ENCODE results near the gene SPSB1.

GRCh38 chr1:9249534-9250410, 42.9 kb upstream of the SPSB1 start:
- no peak for TF ChIP-seq ATF2 (tag by site-specific recombination; IDR thresholded peaks at IDR 0.05; ENCODE audit: low read depth)
- TF ChIP-seq, protein P1, sequence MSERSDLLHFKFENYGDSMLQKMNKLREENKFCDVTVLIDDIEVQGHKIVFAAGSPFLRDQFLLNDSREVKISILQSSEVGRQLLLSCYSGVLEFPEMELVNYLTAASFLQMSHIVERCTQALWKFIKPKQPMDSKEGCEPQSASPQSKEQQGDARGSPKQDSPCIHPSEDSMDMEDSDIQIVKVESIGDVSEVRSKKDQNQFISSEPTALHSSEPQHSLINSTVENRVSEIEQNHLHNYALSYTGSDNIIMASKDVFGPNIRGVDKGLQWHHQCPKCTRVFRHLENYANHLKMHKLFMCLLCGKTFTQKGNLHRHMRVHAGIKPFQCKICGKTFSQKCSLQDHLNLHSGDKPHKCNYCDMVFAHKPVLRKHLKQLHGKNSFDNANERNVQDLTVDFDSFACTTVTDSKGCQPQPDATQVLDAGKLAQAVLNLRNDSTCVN (tag by site-specific recombination; optimal IDR thresholded peaks at IDR 0.05) = no peak
- TF ChIP-seq, protein P2, sequence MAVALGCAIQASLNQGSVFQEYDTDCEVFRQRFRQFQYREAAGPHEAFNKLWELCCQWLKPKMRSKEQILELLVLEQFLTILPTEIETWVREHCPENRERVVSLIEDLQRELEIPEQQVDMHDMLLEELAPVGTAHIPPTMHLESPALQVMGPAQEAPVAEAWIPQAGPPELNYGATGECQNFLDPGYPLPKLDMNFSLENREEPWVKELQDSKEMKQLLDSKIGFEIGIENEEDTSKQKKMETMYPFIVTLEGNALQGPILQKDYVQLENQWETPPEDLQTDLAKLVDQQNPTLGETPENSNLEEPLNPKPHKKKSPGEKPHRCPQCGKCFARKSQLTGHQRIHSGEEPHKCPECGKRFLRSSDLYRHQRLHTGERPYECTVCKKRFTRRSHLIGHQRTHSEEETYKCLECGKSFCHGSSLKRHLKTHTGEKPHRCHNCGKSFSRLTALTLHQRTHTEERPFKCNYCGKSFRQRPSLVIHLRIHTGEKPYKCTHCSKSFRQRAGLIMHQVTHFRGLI (tag by site-specific recombination; IDR thresholded peaks at IDR 0.05) = no peak
- no peak for TF ChIP-seq ZNF76 (tag by site-specific recombination; IDR thresholded peaks at IDR 0.05; ENCODE audit: borderline replicate concordance, low read depth)
